ENCODE results near the gene MBNL1.
"Not testable (repeated sequence)": the region's sequence is repeated elsewhere in the genome, so short reads cannot be mapped to it uniquely, and the experiment has no call there.

Gene MBNL1

DNA sequence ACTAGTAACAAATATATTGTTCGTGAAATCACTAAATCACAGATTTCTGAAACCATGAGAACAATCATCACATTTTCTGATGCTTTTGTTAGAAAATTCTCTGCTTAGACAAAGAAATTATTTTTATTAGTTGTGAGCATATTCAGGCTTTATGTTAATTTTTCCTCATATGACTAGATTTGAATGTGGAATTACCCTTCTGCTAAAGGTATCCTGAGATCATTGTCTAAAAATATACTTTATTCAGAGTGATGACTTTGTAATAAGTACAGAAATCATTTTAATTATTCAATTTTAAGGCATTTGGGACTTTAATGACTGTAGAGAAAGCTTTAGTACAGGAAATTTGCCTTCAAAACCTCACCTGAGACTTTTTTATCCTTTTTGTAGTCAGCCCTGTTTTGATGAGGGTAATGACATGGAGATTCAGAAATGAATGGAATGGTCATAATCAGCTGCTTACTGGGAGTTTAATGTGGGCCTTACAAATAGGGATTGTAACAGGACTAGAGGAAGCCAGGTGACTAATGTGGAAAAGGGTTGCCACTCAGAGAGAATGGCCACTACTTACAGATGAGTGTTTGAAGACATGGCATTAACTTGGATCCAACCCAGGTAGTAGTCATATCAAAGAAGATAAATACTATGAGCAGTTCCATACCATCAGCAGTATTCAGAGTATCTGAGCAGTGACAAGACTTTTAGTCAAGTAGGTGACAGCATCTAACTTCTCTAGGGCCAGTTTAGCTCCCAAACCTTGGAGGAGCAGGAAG is 148.3 kb downstream of the MBNL1 start:
- no peak for DNase-seq

GRCh38 chr3:152419748-152420147 is 151.0 kb downstream of the MBNL1 start:
- DNase-seq = no peak

DNA sequence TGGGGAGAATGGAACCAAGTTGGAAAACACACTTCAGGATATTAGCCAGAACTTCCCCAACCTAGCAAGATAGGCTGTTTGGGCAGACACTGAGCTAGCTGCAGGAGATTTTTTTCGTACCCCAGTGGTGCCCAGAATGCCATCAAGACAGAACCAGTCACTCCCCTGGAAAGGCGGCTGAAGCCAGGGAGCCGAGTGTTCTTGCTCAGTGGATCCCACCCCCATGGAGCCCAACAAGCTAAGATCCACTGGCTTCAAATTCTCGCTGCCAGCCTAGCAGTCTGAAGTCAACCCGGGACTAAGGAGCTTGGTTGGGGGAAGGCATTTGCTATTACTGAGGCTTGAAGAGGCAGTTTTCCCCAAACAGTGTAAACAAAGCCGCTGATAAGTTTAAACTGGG is 152.4 kb downstream of the MBNL1 start:
- DNase-seq = no peak

DNA sequence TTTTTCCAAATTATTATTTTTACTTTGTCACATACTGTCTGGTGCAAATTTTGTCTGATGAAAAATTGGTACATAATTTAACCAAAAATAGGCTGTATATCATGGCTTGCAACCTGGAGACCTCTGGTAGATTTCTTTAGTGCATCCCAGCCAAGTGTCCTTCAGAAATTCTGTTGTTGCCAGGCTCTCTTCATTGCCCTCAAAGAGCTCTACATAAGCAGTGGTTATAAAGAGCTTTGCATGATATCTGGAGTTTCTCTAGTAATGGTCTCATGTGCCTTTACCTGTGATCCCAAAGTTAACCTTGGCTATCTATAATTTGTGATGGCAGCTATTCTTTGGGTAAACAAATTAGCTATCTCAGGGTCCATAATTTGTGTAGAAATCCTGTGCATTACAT is 157.7 kb downstream of the MBNL1 start:
- DNase-seq = no peak

DNA sequence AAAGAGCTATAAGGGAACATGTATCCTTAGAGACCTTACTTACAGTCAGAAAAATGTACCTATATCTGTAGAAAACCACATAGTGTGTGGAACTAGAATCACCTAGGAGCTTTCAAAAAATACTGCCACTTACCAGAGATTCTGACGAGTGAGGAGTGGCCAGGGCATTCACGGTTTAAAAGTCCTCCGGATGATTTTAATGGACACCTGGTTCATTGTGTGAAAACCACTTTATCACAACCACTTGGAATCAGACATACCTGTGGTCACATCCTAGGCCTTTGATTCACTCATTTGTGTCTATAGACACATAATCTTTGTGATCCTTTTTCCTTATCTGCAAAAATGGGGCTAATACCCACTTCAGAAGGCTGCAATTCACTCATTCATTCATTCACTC is 159.8 kb downstream of the MBNL1 start:
- DNase-seq = no peak

- no peak for DNase-seq
Observed at GRCh38 chr3:152430223-152431002, 161.7 kb downstream of the MBNL1 start.

DNA sequence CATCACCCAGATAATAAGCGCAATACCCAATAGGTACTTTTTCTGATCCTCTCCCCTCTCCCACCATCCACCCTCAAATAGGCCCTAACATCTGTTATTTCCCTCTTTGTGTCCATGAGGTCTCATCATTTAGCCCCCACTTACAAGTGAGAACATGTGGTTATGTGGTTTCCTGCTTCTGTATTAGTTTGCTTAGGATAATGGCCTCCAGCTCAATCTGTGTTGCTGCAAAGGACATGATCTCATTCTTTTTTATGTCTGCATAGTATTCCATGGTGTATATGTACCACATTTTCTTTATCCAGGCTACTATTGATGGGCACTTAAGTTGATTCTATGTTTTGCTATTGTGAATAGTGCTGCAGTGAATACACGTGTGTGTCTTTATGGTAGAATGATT is 165.4 kb downstream of the MBNL1 start:
- DNase-seq = no peak

DNA sequence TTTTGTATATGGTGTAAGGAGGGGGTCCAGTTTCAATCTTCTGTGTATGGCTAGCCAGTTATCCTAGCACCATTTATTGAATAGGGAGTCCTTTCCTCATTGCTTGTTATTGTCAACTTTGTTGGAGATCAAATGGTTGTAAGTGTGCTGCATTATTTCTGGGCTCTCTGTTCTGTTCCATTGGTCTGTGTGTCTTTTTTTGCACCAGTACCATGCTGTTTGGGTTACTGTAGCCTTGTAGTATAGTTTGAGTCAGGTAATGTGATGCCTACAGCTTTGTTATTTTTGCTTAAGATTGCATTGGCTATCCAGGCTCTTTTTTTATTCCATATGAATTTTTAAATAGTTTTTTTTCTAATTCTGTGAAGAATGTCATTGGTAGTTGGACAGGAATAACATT is 166.5 kb downstream of the MBNL1 start:
- not testable (repeated sequence) for DNase-seq

- DNase-seq = no peak
Observed at GRCh38 chr3:152436707-152437590, 168.2 kb downstream of the MBNL1 start.

GRCh38 chr3:152438181-152438580 is 169.5 kb downstream of the MBNL1 start:
- no peak for DNase-seq

- DNase-seq = no peak
Observed at GRCh38 chr3:152438706-152439105, 170.0 kb downstream of the MBNL1 start.

GRCh38 chr3:152440243-152440642 is 171.5 kb downstream of the MBNL1 start:
- DNase-seq = not testable (repeated sequence)

GRCh38 chr3:152443212-152444023 is 174.7 kb downstream of the MBNL1 start:
- no peak for DNase-seq

- no peak for DNase-seq
Observed at GRCh38 chr3:152444029-152444641, 175.4 kb downstream of the MBNL1 start.

GRCh38 chr3:152445212-152445611 is 176.5 kb downstream of the MBNL1 start:
- no peak for DNase-seq

GRCh38 chr3:152446495-152446894 is 177.8 kb downstream of the MBNL1 start:
- DNase-seq = no peak

- peak; percentile 6 for DNase-seq
Observed at GRCh38 chr3:152447511-152447910, 178.8 kb downstream of the MBNL1 start.

GRCh38 chr3:152448091-152448490 is 179.4 kb downstream of the MBNL1 start:
- no peak for DNase-seq

- no peak for DNase-seq
Observed at GRCh38 chr3:152452318-152452717, 183.6 kb downstream of the MBNL1 start.

GRCh38 chr3:152454076-152454875 is 185.5 kb downstream of the MBNL1 start:
- DNase-seq = no peak

- DNase-seq = no peak
Observed at GRCh38 chr3:152455989-152456388, 187.3 kb downstream of the MBNL1 start.

All from effector CD8-positive, alpha-beta T cell (primary cell).